OCI-LY1 (cell line): ENCODE results near the gene NHLRC4.
A peak's percentile ranks its signal among the peaks of the same experiment; 100 is the strongest.

Experiments
- H2AFZ ChIP-seq: fragments of 200-600 bp; sonication (generic), shearing (Covaris generic); 2 replicates; pipeline ENCODE4 v1.6.0; 2014; ENCODE audit warnings: antibody characterized with exemption, mild to moderate bottlenecking, low read length
- H3F3A ChIP-seq: fragments of 200-600 bp; sonication (generic), shearing (Covaris generic); 2 replicates; pipeline ENCODE4 v1.6.0; 2014; ENCODE audit warnings: mild to moderate bottlenecking, antibody characterized with exemption, low read length, moderate library complexity; ENCODE audit not compliant: insufficient read depth
- H3K27ac ChIP-seq: fragments of 200-600 bp; sonication (generic); 2 replicates; pipeline ENCODE4 v1.5.1; 2014; ENCODE audit warnings: low read length, mixed run types, mild to moderate bottlenecking, low read depth; ENCODE audit not compliant: poor library complexity, severe bottlenecking
- H3K27me3 ChIP-seq: fragments of 200-600 bp; sonication (generic); 2 replicates; pipeline ENCODE4 v1.6.0; 2014; ENCODE audit warnings: antibody characterized with exemption, mild to moderate bottlenecking, low read length, moderate library complexity; ENCODE audit not compliant: insufficient read depth
- H3K36me3 ChIP-seq: fragments of 200-600 bp; sonication (generic); 2 replicates; pipeline ENCODE4 v1.6.1; 2014; ENCODE audit warnings: mild to moderate bottlenecking, antibody characterized with exemption, low read length, moderate library complexity, mixed read lengths; ENCODE audit not compliant: insufficient read depth
- H3K4me1 ChIP-seq: fragments of 200-600 bp; sonication (generic); 2 replicates; pipeline ENCODE4 v1.5.1; 2014; ENCODE audit warnings: mild to moderate bottlenecking, low read length, moderate library complexity; ENCODE audit not compliant: insufficient read depth, severe bottlenecking
- H3K4me2 ChIP-seq: fragments of 200-600 bp; sonication (generic), shearing (Covaris generic); 2 replicates; pipeline ENCODE4 v1.6.1; 2014; ENCODE audit warnings: low read length
- H3K4me3 ChIP-seq: fragments of 200-600 bp; sonication (generic); 2 replicates; pipeline ENCODE4 v1.5.1; 2014; ENCODE audit warnings: low read length, low read depth, mild to moderate bottlenecking, mixed read lengths; ENCODE audit not compliant: poor library complexity, severe bottlenecking
- H3K79me2 ChIP-seq: fragments of 200-600 bp; shearing (Covaris generic); 2 replicates; pipeline ENCODE4 v1.6.1; 2016; ENCODE audit warnings: mixed run types, low read length, mixed read lengths; ENCODE audit not compliant: insufficient read depth
- H3K9ac ChIP-seq: fragments of 200-600 bp; sonication (generic), shearing (Covaris generic); 2 replicates; pipeline ENCODE4 v1.6.1; 2014; ENCODE audit warnings: mild to moderate bottlenecking, low read length, mixed read lengths
- H3K9me2 ChIP-seq: fragments of 200-600 bp; sonication (generic), shearing (Covaris generic); 2 replicates; pipeline ENCODE4 v1.6.1; 2014; ENCODE audit warnings: low read depth, mild to moderate bottlenecking, low read length, mixed read lengths
- H3K9me3 ChIP-seq: fragments of 200-600 bp; shearing (Covaris generic); 2 replicates; pipeline ENCODE4 v1.6.1; 2014; ENCODE audit warnings: low read length, mixed read lengths
- H4K20me1 ChIP-seq: fragments of 200-600 bp; sonication (generic), shearing (Covaris generic); 2 replicates; pipeline ENCODE4 v1.6.0; 2016; ENCODE audit warnings: mild to moderate bottlenecking, low read length; ENCODE audit not compliant: insufficient read depth
- CTCF ChIP-seq: fragments of 200-600 bp; sonication (generic), shearing (Covaris generic); IDR thresholded peaks from 2 replicates; pipeline ENCODE4 v1.5.1; 2017; ENCODE audit warnings: mild to moderate bottlenecking, antibody characterized with exemption, low read length, moderate library complexity, mixed read lengths
- EZH2 ChIP-seq: fragments of 200-600 bp; sonication (generic), shearing (Covaris generic); IDR thresholded peaks from 2 replicates; pipeline ENCODE4 v1.8.0; 2017; ENCODE audit warnings: borderline replicate concordance, mixed run types, mild to moderate bottlenecking, antibody characterized with exemption, low read length, moderate library complexity, mixed read lengths

NHLRC4 gene

GRCh38 chr16:576823-577201 lies 10.0 kb downstream of the NHLRC4 start:
- H3K9me2 ChIP-seq: no peaks in the 10 kb centered on the region
- no peak overlapping the region for H3K9ac ChIP-seq
- H2AFZ ChIP-seq: no peak overlapping the region
- H4K20me1 ChIP-seq: no peaks in the 10 kb centered on the region
- H3K79me2 ChIP-seq: no peaks in the 10 kb centered on the region
- no peaks in the 10 kb centered on the region for H3K9me3 ChIP-seq
- no peaks in the 10 kb centered on the region for H3F3A ChIP-seq
- H3K27ac ChIP-seq: no peak overlapping the region
- H3K36me3 ChIP-seq: peaks cover 9% of the 10 kb centered on the region; the same call in 1 of the 2 replicates
- TF ChIP-seq CTCF (no peak), EZH2 (no peak)
- no peaks in the 10 kb centered on the region for H3K27me3 ChIP-seq
- H3K4me3 ChIP-seq: no peak overlapping the region
- H3K4me1 ChIP-seq: peaks cover 5% of the 10 kb centered on the region
- no peak overlapping the region for H3K4me2 ChIP-seq

GRCh38 chr16:577796-578195 lies 11.0 kb downstream of the NHLRC4 start:
- no peaks in the 10 kb centered on the region for H3K27me3 ChIP-seq
- H3K9ac ChIP-seq: no peak overlapping the region
- H3K36me3 ChIP-seq: peaks cover 11% of the 10 kb centered on the region
- no peak overlapping the region for H3K4me2 ChIP-seq
- H3K4me3 ChIP-seq: no peak overlapping the region
- no peak overlapping the region for H3K27ac ChIP-seq
- H4K20me1 ChIP-seq: no peaks in the 10 kb centered on the region
- H2AFZ ChIP-seq: no peak overlapping the region
- TF ChIP-seq EZH2: no peak
- TF ChIP-seq CTCF: no peak
- no peaks in the 10 kb centered on the region for H3K9me2 ChIP-seq
- no peaks in the 10 kb centered on the region for H3K9me3 ChIP-seq
- H3K4me1 ChIP-seq: peaks cover 5% of the 10 kb centered on the region
- H3K79me2 ChIP-seq: no peaks in the 10 kb centered on the region
- no peaks in the 10 kb centered on the region for H3F3A ChIP-seq

- Histone ChIP-seq H3K9me3 (no peaks in the 10 kb centered on the region), H3K79me2 (no peaks in the 10 kb centered on the region), H3F3A (no peaks in the 10 kb centered on the region), H4K20me1 (no peaks in the 10 kb centered on the region), H3K4me2 (peak overlapping the region; percentile 48; the same call in 1 of the 2 replicates), H3K36me3 (peaks cover 13% of the 10 kb centered on the region), H3K4me3 (no peak overlapping the region), H3K9me2 (no peaks in the 10 kb centered on the region), H3K27ac (no peak overlapping the region), H3K4me1 (peaks cover 5% of the 10 kb centered on the region), H3K27me3 (no peaks in the 10 kb centered on the region), H3K9ac (no peak overlapping the region; the same call in 1 of the 2 replicates), H2AFZ (no peak overlapping the region)
- TF ChIP-seq EZH2 (no peak), CTCF (no peak)
Observed at GRCh38 chr16:578232-578869, 11.5 kb downstream of the NHLRC4 start.
